ENCODE results near the gene PRKN.

PRKN gene

GRCh38 chr6:161996783-161997182, 730.8 kb downstream of the PRKN start:
- TF ChIP-seq, protein P1, sequence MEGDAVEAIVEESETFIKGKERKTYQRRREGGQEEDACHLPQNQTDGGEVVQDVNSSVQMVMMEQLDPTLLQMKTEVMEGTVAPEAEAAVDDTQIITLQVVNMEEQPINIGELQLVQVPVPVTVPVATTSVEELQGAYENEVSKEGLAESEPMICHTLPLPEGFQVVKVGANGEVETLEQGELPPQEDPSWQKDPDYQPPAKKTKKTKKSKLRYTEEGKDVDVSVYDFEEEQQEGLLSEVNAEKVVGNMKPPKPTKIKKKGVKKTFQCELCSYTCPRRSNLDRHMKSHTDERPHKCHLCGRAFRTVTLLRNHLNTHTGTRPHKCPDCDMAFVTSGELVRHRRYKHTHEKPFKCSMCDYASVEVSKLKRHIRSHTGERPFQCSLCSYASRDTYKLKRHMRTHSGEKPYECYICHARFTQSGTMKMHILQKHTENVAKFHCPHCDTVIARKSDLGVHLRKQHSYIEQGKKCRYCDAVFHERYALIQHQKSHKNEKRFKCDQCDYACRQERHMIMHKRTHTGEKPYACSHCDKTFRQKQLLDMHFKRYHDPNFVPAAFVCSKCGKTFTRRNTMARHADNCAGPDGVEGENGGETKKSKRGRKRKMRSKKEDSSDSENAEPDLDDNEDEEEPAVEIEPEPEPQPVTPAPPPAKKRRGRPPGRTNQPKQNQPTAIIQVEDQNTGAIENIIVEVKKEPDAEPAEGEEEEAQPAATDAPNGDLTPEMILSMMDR (IDR thresholded peaks at IDR 0.05): no peak
- H3K4me1 ChIP-seq: no peaks in the 10 kb centered on the region

GRCh38 chr6:161985876-161986423, 741.6 kb downstream of the PRKN start:
- Histone ChIP-seq H3K4me1 (no peaks in the 10 kb centered on the region), H3K27me3 (no peaks in the 10 kb centered on the region), H3K9me3 (peaks cover 0 to 13% (median 2%) of the 10 kb centered on the region in 3 donors), H3K36me3 (no peaks in the 10 kb centered on the region), H3K4me3 (no peak overlapping the region), H3K27ac (no peak overlapping the region)
- no peak for DNase-seq
- intact Hi-C loops (cut with DNase I; ENCODE audit: low total_unique reads): no loop called here
- TF ChIP-seq, protein P1 (IDR thresholded peaks at IDR 0.05): no peak

More at GRCh38 chr6:161996783-161997182, 730.8 kb downstream of the PRKN start:
- DNase-seq: no peak
- no peaks in the 10 kb centered on the region for H3K27me3 ChIP-seq
- no peaks in the 10 kb centered on the region for H3K36me3 ChIP-seq
- intact Hi-C loops (cut with DNase I; ENCODE audit: low total_unique reads): no loop called here
- H3K9me3 ChIP-seq: peaks cover 0 to 9% (median 0%) of the 10 kb centered on the region in 3 donors
- H3K4me3 ChIP-seq: no peak overlapping the region
- H3K27ac ChIP-seq: no peak overlapping the region

GRCh38 chr6:161984713-161985112, 742.9 kb downstream of the PRKN start:
- TF ChIP-seq, protein P1 (IDR thresholded peaks at IDR 0.05): no peak
- Histone ChIP-seq H3K27ac (no peak overlapping the region), H3K4me1 (no peaks in the 10 kb centered on the region), H3K27me3 (no peaks in the 10 kb centered on the region), H3K4me3 (no peak overlapping the region), H3K9me3 (peaks cover 0 to 3% (median 0%) of the 10 kb centered on the region in 3 donors), H3K36me3 (no peaks in the 10 kb centered on the region)
- no peak for DNase-seq
- intact Hi-C loops (cut with DNase I; ENCODE audit: low total_unique reads): no loop called here

- intact Hi-C loops (cut with DNase I; ENCODE audit: low total_unique reads): no loop called here
- no peak overlapping the region for H3K27ac ChIP-seq
- H3K9me3 ChIP-seq: no peaks in the 10 kb centered on the region
- H3K4me1 ChIP-seq: no peaks in the 10 kb centered on the region
- TF ChIP-seq, protein P1 (IDR thresholded peaks at IDR 0.05): no peak
- no peaks in the 10 kb centered on the region for H3K27me3 ChIP-seq
- H3K4me3 ChIP-seq: no peak overlapping the region
- H3K36me3 ChIP-seq: no peaks in the 10 kb centered on the region
- no peak for DNase-seq
Measured at GRCh38 chr6:161976553-161976952, 751.0 kb downstream of the PRKN start.

GRCh38 chr6:161973064-161973463, 754.5 kb downstream of the PRKN start:
- TF ChIP-seq, protein P1 (IDR thresholded peaks at IDR 0.05): no peak
- intact Hi-C loops (cut with DNase I; ENCODE audit: low total_unique reads): no loop called here
- H3K27me3 ChIP-seq: no peaks in the 10 kb centered on the region
- H3K4me1 ChIP-seq: no peaks in the 10 kb centered on the region
- no peak overlapping the region for H3K27ac ChIP-seq
- no peaks in the 10 kb centered on the region for H3K36me3 ChIP-seq
- H3K9me3 ChIP-seq: no peaks in the 10 kb centered on the region
- no peak for DNase-seq
- H3K4me3 ChIP-seq: no peak overlapping the region

DNA sequence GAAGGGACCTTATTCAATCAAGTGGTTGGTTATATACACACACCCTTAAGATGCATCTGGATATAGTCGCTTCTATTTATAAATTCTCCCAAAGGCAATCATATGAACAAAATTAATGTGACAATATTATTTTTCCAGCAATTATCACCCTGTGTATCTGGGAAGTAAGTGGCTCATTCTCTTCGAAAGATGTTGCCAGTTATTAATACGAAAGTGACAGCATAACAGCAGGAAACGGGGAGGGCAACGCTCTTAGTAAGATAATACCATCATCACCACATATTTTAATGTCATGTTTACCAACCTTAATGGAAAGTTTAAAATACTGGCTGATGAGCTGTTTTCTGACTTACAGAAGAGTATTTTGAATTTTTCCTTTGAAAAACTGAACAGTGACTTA, 756.5 kb downstream of the PRKN start:
- Histone ChIP-seq H3K9me3 (no peaks in the 10 kb centered on the region), H3K27ac (no peak overlapping the region), H3K27me3 (no peaks in the 10 kb centered on the region), H3K36me3 (no peaks in the 10 kb centered on the region), H3K4me1 (no peaks in the 10 kb centered on the region), H3K4me3 (no peak overlapping the region)
- TF ChIP-seq, protein P1 (IDR thresholded peaks at IDR 0.05): no peak
- intact Hi-C loops (cut with DNase I; ENCODE audit: low total_unique reads): no loop called here
- no peak for DNase-seq

Data from tibial artery (tissue), 4 donors.